Fibroblast of the aortic adventitia (primary cell): ENCODE results near the gene VPS26B. TPM values are rescaled to one million over a fixed set of nuclear protein-coding genes. Genes with fewer than 3 reads are reported as not detected.

Source experiments
- DNase-seq: peaks from one replicate; pipeline ENCODE4 v3.0.0-alpha.2; 2010; ENCODE audit warnings: low read depth
- H3K4me3 ChIP-seq: 2 replicates; pipeline ENCODE4 v1.5.1; 2011; ENCODE audit warnings: low read depth, mild to moderate bottlenecking, control low read depth, low read length, moderate library complexity
- total RNA-seq: library from RNA; depleted of rRNA; stranded (reverse); fragments of >200 nt; gene quantifications from 2 replicates; pipeline ENCODE4 v1.2.3, GENCODE V29; 2012; ENCODE audit warnings: low replicate concordance
- TF ChIP-seq, protein P1 (sequence below): IDR thresholded peaks from 2 replicates; pipeline ENCODE4 v1.5.1; 2011; ENCODE audit warnings: mild to moderate bottlenecking, low read length, control low read depth, inconsistent platforms; ENCODE audit not compliant: insufficient read depth

VPS26B gene
- total RNA-seq, 1 donor: 41.7 TPM

DNA sequence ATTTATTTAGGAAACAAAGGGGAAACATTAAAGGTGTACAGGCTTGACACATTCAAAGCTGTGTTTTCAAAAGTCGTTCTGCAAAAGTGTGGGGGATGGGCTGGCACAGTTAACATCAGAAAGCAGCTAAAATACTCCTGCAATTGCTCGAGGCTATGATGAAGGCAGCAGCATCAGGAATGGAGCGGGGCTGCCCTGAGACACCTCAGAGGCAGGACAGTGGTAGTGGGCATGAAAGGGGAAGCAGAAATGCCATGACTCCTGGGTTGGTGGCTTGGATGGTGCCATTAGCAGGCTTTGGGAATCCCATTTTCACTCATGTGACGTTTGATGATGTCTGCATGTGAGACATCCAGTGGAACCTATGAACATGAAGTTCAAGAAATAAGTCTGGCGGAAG is 1.4 kb upstream of the VPS26B start:
- DNase-seq: no peak
- TF ChIP-seq, protein P1, sequence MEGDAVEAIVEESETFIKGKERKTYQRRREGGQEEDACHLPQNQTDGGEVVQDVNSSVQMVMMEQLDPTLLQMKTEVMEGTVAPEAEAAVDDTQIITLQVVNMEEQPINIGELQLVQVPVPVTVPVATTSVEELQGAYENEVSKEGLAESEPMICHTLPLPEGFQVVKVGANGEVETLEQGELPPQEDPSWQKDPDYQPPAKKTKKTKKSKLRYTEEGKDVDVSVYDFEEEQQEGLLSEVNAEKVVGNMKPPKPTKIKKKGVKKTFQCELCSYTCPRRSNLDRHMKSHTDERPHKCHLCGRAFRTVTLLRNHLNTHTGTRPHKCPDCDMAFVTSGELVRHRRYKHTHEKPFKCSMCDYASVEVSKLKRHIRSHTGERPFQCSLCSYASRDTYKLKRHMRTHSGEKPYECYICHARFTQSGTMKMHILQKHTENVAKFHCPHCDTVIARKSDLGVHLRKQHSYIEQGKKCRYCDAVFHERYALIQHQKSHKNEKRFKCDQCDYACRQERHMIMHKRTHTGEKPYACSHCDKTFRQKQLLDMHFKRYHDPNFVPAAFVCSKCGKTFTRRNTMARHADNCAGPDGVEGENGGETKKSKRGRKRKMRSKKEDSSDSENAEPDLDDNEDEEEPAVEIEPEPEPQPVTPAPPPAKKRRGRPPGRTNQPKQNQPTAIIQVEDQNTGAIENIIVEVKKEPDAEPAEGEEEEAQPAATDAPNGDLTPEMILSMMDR: no peak
- H3K4me3 ChIP-seq: peak overlapping the region; percentile 76

DNA sequence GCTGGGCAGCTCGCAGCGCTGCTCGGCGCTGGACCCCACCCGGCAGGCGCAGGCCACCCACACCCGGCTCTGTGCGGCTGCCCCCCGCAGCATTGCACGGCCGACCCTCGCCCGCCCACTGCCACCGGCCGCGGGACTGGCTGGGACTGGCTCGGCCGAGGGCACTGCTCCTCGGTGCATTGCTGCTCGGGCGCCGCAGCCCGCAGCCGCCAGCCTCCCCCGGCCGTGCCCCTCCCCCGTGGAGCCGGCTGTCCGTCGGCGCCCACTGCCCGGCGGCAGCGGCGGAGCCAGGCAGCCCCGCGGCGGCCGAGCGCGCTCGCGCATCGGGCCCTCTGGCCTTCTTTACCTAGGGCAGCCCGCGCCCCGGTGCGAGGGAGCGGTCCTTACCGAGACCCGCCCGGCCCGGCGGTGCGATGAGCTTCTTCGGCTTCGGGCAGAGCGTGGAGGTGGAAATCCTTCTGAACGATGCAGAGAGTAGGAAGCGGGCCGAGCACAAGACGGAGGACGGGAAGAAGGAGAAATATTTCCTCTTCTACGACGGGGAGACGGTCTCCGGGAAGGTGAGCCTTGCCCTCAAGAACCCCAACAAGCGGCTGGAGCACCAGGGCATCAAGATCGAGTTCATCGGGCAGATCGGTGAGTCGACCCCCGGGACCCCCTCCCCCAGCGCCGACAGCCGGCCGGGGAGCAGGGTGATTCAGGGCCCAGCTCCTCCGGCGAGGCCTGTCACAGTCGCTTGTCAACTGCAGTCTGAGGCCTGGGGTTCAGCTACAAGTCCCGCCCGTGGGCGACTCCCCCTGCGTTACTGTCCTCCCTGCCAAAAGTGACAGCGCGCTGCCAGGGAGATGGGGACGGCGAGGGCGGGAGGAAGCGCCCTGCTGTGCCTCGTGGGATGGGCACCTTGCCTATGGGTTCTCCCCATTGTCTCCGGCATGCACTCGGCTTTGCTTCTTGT is 516 bp downstream of the VPS26B start:
- no peak for DNase-seq
- TF ChIP-seq, protein P1: no peak
- H3K4me3 ChIP-seq: peak overlapping the region; percentile 85

DNA sequence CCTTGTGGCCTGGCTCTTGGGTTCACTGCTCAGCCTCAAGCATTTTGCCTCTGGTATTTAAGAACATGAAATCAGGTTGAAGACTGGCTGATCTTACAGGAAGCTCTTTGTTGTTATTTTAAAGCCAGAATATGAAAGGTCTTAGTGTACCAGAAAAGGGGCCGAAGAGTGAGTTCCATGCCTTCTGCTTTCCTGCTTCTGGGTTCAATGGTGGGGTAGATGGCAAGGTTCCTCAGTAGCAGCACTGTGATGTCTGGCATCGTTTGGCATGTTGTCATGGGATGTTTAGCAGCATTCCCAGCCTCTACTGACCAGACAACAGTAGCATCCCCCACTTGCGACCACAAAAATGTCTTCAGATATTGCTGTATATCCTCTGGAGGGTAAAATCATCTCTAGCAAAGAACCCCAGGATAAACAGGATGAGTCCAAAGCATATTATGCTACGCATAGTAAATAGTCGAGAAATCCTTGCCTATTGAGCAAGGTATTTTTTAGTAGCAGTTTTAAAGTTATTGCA is 2.4 kb downstream of the VPS26B start:
- TF ChIP-seq, protein P1: no peak
- peak overlapping the region; percentile 36 for H3K4me3 ChIP-seq
- no peak for DNase-seq

DNA sequence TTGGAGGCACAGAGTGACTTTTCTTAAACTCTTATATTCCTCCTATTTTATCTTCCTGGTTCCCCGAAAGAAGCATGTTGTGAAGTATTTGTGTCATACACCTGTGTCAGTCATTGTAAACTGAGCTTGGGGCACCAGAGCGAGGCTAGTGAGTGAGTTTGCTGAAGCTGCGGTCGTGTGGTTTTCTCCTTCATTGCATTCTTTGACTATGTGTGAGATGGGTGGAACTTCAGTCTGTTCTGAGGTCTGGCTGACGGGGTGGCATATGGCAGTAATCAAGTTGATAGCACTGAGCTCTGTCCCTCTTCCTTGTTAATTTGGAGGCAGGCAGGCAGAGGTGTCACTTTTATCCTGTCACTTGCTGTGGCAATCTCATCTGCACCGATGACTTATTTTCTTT is 4.2 kb downstream of the VPS26B start:
- TF ChIP-seq, protein P1: no peak
- no peak for DNase-seq
- H3K4me3 ChIP-seq: no peak overlapping the region

DNA sequence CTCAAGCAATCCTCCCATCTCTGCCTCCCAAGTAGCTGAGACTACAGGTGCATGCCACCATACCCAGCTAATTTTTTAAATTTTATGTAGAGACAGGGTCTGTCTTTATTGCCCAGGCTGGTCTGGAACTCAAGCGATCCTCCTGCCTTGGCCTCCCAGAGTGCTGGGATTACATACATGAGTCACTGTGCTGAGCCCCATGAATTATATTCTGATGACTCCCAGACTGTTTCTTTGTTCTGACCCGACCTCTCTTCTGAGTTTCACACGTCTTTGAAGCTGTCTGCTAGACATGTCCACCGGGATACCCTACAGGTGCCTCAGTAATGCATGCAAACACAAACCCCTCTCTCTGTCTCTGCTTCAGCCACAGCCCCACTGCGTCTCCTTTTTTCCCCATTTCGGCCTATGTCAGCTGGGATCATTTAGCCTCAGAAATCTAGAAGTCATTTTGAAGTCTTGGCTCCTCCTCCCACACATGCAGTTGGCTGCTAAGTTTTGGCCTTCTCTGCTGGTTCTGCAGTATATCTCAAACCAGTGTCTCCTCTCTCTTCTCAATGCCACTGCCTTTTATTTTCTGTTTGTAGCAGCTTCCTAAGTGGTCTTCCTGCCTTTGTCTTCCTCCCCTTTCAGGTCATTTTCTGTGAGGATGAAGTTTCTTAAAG is 4.8 kb downstream of the VPS26B start:
- TF ChIP-seq, protein P1: no peak
- DNase-seq: no peak
- no peak overlapping the region for H3K4me3 ChIP-seq

DNA sequence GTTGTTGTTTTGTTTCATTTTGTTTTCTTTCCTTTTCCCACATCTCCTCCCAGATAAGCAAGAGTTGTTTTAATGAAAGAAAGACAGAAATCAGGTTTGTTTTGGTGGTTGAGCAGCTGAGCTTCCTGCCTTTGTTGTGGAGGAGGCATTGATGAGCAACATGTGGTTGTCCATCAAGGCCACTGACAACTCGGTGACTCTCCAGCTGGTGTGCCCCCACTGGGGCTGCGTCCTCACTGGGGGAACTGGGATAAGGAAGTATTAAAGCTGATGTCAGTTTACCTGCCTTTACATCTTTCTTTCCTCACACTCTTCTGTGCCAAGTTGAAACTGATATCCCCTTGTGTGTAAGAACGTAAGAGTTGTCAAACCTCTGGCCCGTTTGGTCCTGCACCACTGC is 5.9 kb downstream of the VPS26B start:
- DNase-seq: no peak
- TF ChIP-seq, protein P1: no peak
- no peak overlapping the region for H3K4me3 ChIP-seq
